Measurements from ENCODE around the gene NPHS1.
"Not testable (repeated sequence)": the region's sequence is repeated elsewhere in the genome, so short reads cannot be mapped to it uniquely, and the experiment has no call there.

The NPHS1 gene

GRCh38 chr19:35852029-35852780 is at the start of gene NPHS1:
Gene NPHS1 (minus strand): TSS chr19:35852504. CDS start chr19:35851837, 667 bp downstream.
- no peak for DNase-seq

GRCh38 chr19:35901055-35901644 is 48.8 kb upstream of the NPHS1 start:
- DNase-seq: no peak

GRCh38 chr19:35899547-35900214 is 47.4 kb upstream of the NPHS1 start:
- peak; percentile 53 for DNase-seq

GRCh38 chr19:35898499-35898809 is 46.1 kb upstream of the NPHS1 start:
- DNase-seq: no peak

GRCh38 chr19:35897706-35898451 is 45.6 kb upstream of the NPHS1 start:
- DNase-seq: no peak

GRCh38 chr19:35896643-35897040 is 44.3 kb upstream of the NPHS1 start:
- DNase-seq: no peak

- DNase-seq: no peak
Observed at GRCh38 chr19:35895911-35896642, 43.8 kb upstream of the NPHS1 start.

- DNase-seq: no peak
Observed at GRCh38 chr19:35894342-35894741, 42.0 kb upstream of the NPHS1 start.

- DNase-seq: not testable (repeated sequence)
Observed at GRCh38 chr19:35891819-35892218, 39.5 kb upstream of the NPHS1 start.

GRCh38 chr19:35890113-35890650 is 37.9 kb upstream of the NPHS1 start:
- no peak for DNase-seq

GRCh38 chr19:35889370-35890112 is 37.2 kb upstream of the NPHS1 start:
- DNase-seq: no peak

- DNase-seq: no peak
Observed at GRCh38 chr19:35888398-35888797, 36.1 kb upstream of the NPHS1 start.

- no peak for DNase-seq
Observed at GRCh38 chr19:35887197-35887596, 34.9 kb upstream of the NPHS1 start.

- no peak for DNase-seq
Observed at GRCh38 chr19:35885904-35886303, 33.6 kb upstream of the NPHS1 start.

GRCh38 chr19:35885225-35885738 is 33.0 kb upstream of the NPHS1 start:
- no peak for DNase-seq

GRCh38 chr19:35883882-35884281 is 31.6 kb upstream of the NPHS1 start:
- DNase-seq: no peak

- DNase-seq: peak; percentile 54
Observed at GRCh38 chr19:35882114-35882832, 30.0 kb upstream of the NPHS1 start.

- no peak for DNase-seq
Observed at GRCh38 chr19:35879770-35880317, 27.5 kb upstream of the NPHS1 start.

GRCh38 chr19:35879068-35879467 is 26.8 kb upstream of the NPHS1 start:
- no peak for DNase-seq

GRCh38 chr19:35874392-35874930 is 22.2 kb upstream of the NPHS1 start:
- no peak for DNase-seq

Data from NCI-H446 treated with DMSO at 0.1 percent for 48 hours (cell line).